ENCODE results near the gene CLEC1B.
"Not testable (repeated sequence)": the region's sequence is repeated elsewhere in the genome, so short reads cannot be mapped to it uniquely, and the experiment has no call there.

The CLEC1B gene

DNA sequence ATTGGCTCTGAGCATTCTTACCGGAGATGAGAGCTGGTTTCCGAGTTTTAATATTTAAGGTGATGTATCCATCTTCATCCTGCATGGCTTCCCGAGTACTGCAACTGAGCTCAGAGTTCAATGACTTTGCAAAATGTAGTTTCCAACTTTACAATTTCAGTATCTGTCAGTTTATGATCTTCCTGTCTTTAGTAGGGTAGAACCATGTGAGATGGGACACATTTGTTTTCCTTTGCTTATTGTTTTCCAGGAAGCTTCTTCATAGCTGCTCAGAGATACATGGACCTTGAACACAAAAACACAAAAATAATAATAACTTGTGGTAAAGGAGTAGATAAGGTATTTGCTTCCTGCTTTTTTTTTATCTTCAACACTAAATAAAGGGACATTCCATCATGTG is at the start of gene CLEC1B:
Gene CLEC1B, minus strand, starts transcription at position 106 of the 400 bp plus-strand sequence. Its CDS starts 21 bp downstream, at position 85.
- no peak for DNase-seq

DNA sequence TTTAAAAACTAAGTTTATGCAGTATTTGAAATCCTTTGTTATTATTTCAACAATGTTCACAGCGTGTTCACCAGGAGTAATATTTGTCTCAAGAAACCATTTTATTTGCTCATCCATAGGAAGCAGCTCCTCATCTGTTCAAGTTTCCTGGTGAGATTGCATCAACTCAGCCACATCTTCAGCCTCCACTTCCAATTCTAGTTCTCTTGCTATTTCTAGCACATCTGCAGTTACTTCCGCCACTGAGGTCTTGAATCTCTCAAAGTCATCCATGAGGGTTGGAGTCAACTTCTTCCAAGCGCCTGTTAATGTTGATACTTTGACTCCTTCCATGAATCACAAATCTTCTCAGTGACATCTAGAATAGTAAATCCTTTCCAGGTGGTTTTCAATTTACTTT is 49.6 kb upstream of the CLEC1B start:
- DNase-seq = no peak

DNA sequence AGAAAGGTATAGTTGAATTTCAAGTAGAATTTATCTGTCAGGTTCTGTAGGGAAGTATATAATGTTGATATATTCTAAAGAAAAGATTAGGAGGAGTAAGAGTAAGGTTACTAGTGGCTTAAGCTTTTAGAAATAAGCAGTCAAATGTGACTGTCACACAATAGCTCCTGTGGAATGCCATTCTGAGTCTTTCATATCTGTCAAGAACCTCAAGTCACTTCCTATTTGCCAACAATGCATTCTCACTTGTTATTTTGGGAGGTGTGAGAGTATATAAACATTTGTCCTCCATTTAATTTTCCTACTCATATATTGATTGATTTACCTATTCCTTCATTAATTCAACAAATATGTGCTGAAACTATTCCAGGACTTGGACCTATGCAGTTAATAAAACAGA is 43.2 kb upstream of the CLEC1B start:
- no peak for DNase-seq

DNA sequence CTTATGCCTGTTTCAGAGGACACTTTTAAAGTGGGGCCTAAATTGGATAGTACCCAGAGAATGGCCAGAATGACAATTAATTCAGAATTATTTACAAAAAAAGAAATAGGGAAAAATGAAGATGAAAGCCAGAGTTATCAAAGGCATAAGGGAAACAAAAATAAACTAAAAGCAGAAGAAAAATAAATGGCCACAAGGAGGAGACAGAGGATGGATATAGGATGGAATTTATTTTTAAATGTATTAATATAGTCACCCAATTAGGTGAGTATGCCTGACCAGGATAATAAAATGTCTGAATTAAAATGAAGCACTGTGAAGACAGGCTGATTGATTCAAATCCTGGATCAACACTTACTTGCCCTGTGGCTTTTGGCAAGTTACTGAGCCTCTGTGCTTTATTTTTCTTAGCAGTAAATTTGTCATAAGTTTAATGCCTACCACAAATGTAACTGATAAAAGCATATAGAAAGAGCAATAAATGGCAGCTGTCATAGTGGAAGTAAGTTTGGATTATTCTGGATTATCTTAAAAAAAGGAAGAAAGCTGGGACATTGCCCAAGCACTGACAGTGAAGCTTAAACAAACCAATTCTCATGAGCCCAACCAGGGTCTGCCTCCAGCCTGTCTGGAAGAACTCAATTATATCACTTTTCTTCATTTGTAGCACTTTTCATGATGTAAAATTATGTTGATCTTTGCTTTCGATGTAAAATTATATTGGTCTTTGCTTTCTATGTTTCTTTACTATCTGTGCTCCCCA is 35.0 kb upstream of the CLEC1B start:
- DNase-seq = peak; percentile 25

DNA sequence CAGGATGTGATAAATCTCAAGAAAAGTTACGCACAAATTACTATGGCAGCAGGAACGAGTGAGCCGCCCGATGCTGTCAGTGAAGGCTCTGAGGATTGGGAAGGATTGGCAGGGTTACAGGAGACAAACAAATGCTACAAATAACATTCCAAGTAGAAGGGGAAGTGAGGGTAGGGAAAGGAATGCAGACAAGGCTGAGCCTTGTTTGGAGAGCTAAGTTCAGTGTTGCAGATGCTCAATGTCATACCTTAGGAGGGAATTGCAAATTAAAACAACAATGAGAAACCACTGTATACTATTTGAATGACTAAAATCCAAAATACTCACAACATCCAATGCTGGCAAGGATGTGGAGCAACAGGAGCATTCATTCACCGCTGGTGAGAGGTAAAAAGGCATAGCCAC is 32.9 kb upstream of the CLEC1B start:
- DNase-seq = peak; percentile 94

DNA sequence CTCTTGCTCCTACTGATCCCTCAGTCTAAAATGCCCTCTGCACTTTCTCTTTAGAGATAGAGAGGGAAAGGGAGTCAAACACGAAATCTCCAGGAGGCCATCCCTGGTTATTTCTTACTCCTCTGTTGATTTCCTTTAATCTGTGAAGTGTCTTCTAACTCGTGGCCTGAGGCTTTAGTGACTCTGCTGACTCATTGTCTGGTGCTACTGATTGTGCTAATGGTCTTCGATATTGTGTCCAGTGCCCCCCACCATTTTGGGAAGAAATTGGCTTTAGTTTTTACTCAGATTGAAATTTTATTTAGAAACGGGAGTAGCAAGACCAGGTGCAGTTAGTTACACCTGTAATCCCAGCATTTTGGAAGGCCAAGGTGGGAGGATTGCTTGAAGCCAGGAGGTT is 32.4 kb upstream of the CLEC1B start:
- peak; percentile 73 for DNase-seq

DNA sequence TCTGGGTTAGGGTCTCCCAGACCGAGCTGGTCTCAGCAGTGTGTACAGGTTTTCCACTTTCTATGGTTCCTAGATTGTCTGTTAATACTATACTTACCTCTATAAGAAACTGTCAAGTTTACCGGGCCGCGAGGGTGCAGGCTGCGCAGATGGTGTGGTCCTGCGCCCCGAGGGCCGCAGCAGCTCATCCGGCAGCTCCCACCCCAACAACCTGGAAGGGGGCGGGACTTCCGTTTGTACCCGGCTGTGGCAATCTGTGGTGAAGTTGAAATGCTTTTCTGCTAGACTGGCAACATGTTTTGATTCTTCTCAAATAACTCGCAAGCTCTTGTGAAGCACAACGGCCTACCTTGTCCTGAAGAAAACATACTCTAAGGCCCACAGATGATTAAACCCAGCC is 31.5 kb upstream of the CLEC1B start, which contains the start of gene CLEC9A:
Gene CLEC9A, plus strand, starts transcription at position 237 of the 400 bp plus-strand sequence. CDS start 22,006 bp downstream, outside the sequence.
- no peak for DNase-seq

DNA sequence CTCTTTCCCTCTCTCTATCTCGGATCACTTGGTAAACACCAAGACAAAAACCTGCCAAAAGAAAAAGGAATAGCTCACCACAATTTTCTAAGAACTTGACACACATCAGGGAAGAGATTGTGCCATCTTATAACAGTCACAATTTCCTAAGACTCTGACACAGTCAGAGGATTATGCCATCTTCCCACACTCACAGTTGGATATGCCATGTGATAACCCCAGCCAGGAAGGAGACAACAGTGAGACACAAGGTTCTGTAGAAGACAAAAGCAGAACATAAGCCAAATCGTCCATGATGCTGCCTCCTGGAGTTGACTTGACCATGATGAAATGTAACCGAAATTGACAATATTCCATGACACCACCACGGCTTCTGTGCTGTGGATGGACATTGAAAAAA is 28.8 kb upstream of the CLEC1B start:
- peak; percentile 51 for DNase-seq

DNA sequence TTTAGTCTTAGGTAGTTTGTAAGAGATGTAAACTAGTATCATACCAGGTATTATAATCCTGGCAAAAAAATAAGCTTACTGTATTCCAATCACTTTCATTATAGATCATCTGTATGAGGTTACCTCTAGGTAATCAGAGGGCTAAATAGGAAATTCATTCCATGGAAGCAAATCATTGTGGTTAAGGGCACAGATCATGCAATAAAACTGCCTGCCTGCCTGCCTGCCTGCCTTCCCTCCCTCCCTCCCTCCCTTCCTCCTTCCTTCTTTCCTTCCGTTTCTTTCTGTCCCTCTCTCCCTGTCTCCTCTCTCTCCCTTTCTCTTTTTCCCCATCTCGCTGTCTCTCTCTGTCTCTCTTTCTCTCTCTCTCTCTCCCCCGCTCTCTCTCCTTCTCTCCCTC is 28.4 kb upstream of the CLEC1B start:
- peak; percentile 67 for DNase-seq

DNA sequence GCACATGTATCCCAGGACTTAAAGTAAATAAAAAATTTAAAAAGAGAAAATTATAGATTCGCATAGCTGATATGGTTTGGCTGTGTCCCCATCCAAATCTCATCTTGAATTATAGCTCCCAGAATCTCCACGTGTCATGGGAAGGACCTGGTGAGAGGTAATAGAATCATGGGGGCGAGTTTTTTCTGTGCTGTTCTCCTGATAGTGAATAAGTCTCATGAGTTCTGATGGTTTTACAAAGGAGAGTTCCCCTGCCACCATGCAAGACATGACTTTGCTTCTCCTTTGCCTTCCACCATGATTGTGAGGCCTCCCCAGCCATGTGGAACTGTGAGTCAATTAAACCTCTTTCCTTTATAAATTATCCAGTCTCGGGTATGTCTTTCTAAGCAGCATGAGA is 27.7 kb upstream of the CLEC1B start:
- not testable (repeated sequence) for DNase-seq

DNA sequence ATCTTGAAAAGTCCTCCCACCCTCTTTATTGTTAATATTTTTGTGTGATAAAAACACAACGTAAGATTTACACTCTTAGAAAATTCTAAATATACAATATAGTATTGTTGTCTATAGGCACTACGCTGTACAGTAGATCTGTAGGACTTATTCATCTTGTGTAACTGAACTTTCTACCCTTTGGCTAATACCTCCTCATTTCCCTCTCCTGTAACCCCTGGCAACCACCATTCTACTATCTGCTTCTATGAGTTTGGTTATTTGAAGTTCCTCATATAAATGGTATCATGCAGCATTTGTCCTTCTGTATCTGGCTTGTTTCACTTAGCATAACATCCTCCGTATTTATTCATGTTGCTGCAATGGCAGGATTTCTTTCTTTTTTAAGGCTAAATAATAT is 26.3 kb upstream of the CLEC1B start:
- no peak for DNase-seq

DNA sequence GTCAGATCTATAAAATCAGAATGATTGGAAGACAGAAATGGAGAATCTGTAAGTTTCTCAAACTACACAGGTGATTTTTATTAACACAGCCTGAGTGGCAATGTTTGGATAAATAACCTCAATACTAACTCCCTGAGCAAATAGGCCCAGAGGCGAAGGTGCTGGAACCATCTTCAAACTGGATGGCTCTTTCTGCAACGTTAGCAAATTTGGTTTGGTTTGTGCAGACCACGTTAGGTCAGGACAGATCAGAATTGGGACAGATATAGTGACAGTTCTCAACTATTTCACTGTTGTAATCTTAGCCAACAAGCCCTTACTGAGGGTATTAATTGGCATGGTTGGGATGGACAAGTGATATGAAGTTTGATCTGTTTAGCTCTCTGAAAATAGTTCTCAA is 22.4 kb upstream of the CLEC1B start:
- DNase-seq = no peak

DNA sequence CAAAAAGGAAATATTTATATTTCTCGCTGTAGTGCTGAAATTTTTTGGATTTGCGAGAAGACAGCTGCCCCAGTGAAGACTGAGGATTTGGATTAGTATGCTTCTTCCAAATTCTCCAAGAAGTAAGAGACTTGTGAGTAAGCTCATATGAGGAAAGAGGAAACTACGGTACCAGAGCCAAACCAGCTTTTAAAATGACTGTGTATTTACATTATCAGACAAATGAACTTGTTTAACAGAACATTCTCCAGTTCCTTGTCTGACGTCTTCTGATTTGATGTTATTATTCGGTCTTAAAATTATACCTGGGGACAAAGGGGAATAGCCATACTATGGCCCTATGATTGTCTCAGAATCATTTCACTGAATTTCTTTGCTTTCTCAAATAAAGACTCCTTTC is 19.5 kb upstream of the CLEC1B start:
- no peak for DNase-seq

DNA sequence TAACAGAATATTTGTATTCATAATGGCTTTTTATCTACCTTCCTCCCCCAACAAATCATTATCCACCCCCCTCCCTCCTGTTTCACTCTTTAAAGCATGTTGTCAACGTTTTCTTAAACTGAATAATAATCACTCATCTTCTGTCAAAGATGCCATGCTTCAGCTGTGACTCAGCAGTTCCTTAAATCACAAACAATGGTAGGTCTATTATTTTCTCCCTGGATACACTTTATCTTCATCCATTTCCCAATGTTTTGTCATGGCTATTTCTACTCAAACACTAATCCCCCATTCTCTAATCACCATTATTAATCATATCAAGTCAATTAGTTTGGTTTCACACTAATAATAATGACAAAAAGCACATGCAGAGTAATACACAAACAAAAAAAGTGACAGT is 18.0 kb upstream of the CLEC1B start:
- peak; percentile 34 for DNase-seq

DNA sequence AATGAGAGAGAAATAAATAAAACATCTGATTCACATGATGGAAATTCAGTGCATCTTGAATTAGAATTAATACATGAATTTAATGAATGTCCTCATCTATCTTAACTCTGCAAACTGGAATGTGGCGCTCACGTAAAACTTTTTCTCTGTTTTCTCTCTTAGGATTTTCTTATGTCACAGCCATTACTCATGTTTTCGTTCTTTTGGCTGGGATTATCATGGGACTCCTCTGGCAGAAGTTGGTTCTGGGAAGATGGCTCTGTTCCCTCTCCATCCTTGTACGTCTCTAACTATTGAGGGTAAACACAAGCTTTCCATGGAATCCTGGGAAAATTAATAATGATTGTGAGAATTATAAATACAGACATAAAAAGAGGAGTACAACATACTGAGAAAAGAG is 16.5 kb upstream of the CLEC1B start:
- DNase-seq = no peak

DNA sequence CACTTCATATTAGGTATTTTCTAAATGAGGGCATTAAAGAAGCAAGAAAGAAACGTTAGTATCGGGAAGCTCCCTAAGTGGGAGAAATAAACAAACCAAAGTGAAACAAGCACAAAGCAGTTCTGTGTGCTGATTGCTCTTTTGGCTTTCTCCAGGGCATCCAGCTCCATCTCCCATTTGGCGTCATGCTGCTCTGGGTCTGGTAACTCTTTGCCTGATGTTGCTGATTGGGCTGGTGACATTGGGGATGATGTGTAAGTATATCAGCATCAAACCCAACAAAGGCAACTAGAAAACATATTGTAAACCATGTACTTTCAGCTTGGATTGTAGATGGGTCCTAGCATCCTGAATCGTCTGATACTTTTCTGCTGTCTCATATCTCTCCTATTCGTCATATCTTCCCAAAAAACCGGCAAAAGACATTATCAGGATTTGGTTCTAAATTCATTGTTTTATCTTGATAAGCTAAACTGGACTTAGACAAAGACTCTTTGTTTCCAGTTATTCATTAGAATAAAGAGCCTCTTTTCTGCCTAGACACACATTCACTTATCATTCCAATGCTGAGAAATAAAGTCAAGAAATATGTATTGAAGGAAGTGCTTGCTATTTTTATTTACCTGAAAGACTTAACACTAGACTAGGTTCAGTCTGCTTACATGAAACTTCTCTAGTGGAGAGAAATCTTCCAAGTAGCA is 13.9 kb upstream of the CLEC1B start:
- DNase-seq = no peak

DNA sequence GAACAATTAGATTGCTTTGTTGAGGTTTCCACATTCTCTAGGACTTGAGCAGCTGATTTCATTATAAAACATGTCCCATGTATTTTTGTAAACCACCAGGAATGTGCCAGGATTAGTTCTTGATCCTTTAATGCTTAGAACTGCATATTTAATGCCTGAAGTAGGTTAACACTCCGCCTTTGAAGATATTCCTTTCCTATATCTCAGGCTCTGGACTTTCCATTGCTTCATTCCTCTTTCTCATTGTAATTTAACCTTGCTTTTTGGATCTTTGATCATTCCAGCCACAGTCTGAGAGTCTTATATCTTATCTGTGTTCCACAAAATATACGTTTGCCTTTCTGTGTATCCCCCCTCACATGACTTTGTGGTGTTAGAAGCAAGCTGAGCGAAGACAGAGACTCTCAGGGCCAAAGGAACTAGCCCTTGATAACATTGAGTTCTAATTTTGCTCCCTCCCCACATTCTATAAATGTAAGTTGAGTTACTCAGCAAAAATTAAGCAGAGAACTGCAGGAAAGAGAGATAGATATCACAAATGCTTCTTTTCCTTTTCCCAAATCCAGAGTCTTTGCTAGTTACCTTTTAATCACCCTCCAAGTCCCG is 2.4 kb upstream of the CLEC1B start:
- no peak for DNase-seq

DNA sequence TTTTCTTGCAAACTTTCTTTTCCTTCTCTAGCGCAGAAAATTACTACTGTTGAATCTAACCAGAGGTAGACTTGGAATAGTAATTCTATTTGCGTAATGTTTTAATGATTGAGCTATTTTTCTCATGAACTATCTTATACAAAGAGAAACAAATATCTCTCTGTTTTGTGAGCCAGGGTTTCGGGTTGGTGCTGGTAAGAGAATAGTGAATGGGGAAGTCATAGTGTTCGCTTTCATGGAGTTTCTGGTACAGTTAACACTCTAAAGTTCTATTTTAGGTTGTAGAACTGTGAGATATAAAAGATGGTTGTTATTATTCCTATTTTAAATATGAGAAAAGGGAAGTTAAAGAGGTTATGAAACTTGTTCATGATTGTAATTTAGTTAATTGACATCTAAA is 6.6 kb downstream of the CLEC1B start:
- DNase-seq = no peak

DNA sequence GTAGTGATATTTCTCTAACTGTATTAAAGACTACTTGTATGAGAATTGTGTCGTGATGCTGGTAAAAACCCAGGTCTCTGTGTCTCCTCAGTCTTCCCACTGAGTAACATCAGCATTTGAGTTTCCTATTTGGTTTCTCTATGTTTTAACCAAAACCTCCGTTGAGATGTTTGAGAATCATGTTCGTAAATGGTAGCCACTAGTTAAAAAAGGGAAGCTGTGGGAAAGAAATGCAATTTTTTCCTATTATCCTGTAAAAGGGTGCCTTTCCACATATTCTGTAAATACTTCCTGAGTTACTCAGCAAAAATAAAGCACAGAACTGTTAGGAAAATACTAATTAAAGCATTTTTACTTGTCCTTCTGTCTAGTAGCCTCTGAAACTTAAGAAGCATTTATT is 7.0 kb downstream of the CLEC1B start:
- no peak for DNase-seq

DNA sequence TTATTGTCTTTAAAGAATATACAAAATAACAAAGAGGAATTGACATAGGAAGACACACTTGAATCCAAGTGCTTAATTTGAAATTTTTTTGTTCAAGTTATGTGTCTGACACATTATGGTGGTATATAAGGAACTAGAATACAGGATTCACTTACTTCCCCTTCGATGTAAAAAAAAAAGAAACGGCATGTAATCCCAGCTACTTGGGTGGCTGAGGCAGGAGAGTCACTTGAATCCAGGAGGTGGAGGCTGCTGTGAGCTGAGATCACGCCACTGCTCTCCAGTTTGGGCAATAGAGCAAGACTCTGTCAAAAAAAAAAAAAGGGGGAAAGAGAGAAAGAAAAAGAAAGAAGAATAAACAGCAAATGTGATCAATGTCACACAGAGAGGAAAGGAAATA is 18.8 kb downstream of the CLEC1B start:
- DNase-seq = no peak

DNA sequence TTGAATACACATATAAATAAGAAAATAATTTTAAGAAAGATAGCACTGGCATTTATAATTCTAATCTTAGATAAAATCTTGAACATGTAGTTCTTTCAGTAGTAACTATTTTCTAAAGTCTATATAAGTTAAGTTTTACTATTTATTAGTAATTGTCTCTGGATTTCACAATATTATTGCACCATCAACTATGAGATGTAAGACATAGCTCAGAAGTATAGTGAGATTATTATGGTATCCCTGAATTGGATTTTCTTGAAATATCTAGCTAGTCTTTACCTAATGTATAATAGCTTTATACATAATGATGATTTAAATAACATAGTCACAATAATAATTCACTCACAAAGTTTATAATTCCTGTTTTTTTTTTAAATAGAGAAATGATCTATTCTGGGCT is 21.0 kb downstream of the CLEC1B start:
- DNase-seq = no peak

DNA sequence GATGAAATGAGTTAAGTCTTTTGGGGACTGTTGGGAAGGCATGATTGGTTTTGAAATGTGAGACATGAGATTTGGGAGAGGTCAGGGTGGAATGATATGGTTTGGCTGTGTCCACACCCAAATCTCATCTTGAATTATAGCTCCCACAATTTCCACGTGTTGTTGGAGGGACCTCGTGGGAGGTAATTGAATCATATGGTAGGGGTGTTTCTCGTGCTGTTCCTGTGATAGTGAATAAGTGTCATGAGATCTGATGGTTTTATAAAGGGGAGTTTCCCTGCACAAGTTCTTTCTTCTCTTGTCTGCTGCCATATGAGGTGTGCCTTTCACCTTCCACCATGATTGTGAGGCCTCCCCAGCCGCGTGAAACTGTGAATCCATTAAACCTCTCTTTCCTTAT is 22.3 kb downstream of the CLEC1B start:
- not testable (repeated sequence) for DNase-seq

DNA sequence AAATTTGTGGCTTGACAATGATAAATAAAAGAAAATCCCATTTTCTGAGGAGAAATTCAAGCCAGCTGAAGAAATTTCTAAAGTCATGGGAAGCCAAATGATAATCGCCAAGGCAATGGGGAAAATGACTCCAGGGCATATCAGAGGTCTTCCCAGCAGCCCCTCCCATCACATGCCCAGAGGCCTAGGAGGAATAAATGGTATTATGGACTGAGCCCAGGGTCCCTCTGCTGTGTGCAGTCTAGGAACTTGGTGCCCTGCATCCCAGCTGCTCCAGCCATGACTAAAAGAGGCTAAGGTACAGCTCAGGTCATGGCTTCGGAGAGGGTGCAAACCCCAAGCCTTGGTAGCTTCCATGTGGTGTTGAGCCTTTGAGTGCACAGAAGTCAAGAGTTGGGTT is 23.3 kb downstream of the CLEC1B start:
- no peak for DNase-seq

DNA sequence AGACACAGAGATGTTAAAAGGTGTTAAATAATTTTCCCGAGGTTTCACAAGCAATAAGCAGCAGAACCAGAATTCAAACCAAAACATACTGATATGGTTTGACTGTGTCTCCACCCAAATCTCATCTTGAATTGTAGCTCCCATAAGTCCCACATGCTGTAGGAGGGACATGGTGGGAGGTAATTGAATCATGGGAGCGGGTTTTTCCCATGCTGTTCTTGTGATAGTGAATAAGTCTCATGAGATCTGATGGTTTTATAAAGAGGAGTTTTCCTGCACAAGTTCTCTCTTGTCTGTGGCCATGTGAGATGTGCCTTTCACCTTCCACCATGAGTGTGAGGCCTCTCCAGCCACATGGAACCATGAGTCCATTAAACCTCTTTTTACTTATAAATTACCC is 24.2 kb downstream of the CLEC1B start:
- DNase-seq = not testable (repeated sequence)
